ENCODE results near the gene CCDC57.

The CCDC57 gene

GRCh38 chr17:82245134-82246039, 32.7 kb upstream of the CCDC57 start:
- H3K9ac ChIP-seq (ENCODE audit: low read length) = no peak overlapping the region
- no peaks in the 10 kb centered on the region for H3K27me3 ChIP-seq (ENCODE audit: control insufficient read depth, insufficient read depth, low read length)
- no peak overlapping the region for H3K4me3 ChIP-seq (ENCODE audit: low read depth, low read length)
- no peak overlapping the region for H3K27ac ChIP-seq (ENCODE audit: low read depth, low read length)
- peaks cover 98% of the 10 kb centered on the region for H3K36me3 ChIP-seq (ENCODE audit: control insufficient read depth, insufficient read depth, low read length)
- no peaks in the 10 kb centered on the region; the same call in 1 of the 2 replicates for H3K4me1 ChIP-seq (ENCODE audit: control insufficient read depth, insufficient read depth, low read length)
- no peaks in the 10 kb centered on the region for H3K9me3 ChIP-seq (ENCODE audit: control insufficient read depth, insufficient read depth, low read depth, low read length)

GRCh38 chr17:82244413-82245133, 31.9 kb upstream of the CCDC57 start:
- Histone ChIP-seq H3K4me1 (ENCODE audit: control insufficient read depth, insufficient read depth, low read length) (no peaks in the 10 kb centered on the region; the same call in 1 of the 2 replicates), H3K9me3 (ENCODE audit: control insufficient read depth, insufficient read depth, low read depth, low read length) (no peaks in the 10 kb centered on the region), H3K4me3 (ENCODE audit: low read depth, low read length) (no peak overlapping the region), H3K9ac (ENCODE audit: low read length) (no peak overlapping the region), H3K27ac (ENCODE audit: low read depth, low read length) (no peak overlapping the region), H3K27me3 (ENCODE audit: control insufficient read depth, insufficient read depth, low read length) (no peaks in the 10 kb centered on the region), H3K36me3 (ENCODE audit: control insufficient read depth, insufficient read depth, low read length) (peaks cover 98% of the 10 kb centered on the region)

GRCh38 chr17:82243648-82244412, 31.2 kb upstream of the CCDC57 start:
- no peaks in the 10 kb centered on the region for H3K27me3 ChIP-seq (ENCODE audit: control insufficient read depth, insufficient read depth, low read length)
- H3K9me3 ChIP-seq (ENCODE audit: control insufficient read depth, insufficient read depth, low read depth, low read length) = no peaks in the 10 kb centered on the region
- H3K36me3 ChIP-seq (ENCODE audit: control insufficient read depth, insufficient read depth, low read length) = peaks cover 94% of the 10 kb centered on the region
- no peak overlapping the region for H3K27ac ChIP-seq (ENCODE audit: low read depth, low read length)
- H3K9ac ChIP-seq (ENCODE audit: low read length) = no peak overlapping the region
- no peak overlapping the region for H3K4me3 ChIP-seq (ENCODE audit: low read depth, low read length)
- H3K4me1 ChIP-seq (ENCODE audit: control insufficient read depth, insufficient read depth, low read length) = peaks cover 1% of the 10 kb centered on the region; the same call in 1 of the 2 replicates

- H3K9ac ChIP-seq (ENCODE audit: low read length) = no peak overlapping the region
- H3K27ac ChIP-seq (ENCODE audit: low read depth, low read length) = no peak overlapping the region
These were observed 30.5 kb upstream of the CCDC57 start for GRCh38 chr17:82242977-82243647.

GRCh38 chr17:82242698-82242976, 30.0 kb upstream of the CCDC57 start:
- no peak overlapping the region for H3K9ac ChIP-seq (ENCODE audit: low read length)
- H3K4me1 ChIP-seq (ENCODE audit: control insufficient read depth, insufficient read depth, low read length) = peaks cover 7% of the 10 kb centered on the region; the same call in 1 of the 2 replicates
- H3K9me3 ChIP-seq (ENCODE audit: control insufficient read depth, insufficient read depth, low read depth, low read length) = no peaks in the 10 kb centered on the region
- H3K27ac ChIP-seq (ENCODE audit: low read depth, low read length) = no peak overlapping the region
- H3K27me3 ChIP-seq (ENCODE audit: control insufficient read depth, insufficient read depth, low read length) = no peaks in the 10 kb centered on the region
- no peak overlapping the region for H3K4me3 ChIP-seq (ENCODE audit: low read depth, low read length)
- peaks cover 91% of the 10 kb centered on the region for H3K36me3 ChIP-seq (ENCODE audit: control insufficient read depth, insufficient read depth, low read length)

More at GRCh38 chr17:82242977-82243647, 30.5 kb upstream of the CCDC57 start:
- Histone ChIP-seq H3K9me3 (ENCODE audit: control insufficient read depth, insufficient read depth, low read depth, low read length) (no peaks in the 10 kb centered on the region), H3K4me1 (ENCODE audit: control insufficient read depth, insufficient read depth, low read length) (peaks cover 7% of the 10 kb centered on the region; the same call in 1 of the 2 replicates), H3K36me3 (ENCODE audit: control insufficient read depth, insufficient read depth, low read length) (peaks cover 93% of the 10 kb centered on the region), H3K4me3 (ENCODE audit: low read depth, low read length) (no peak overlapping the region), H3K27me3 (ENCODE audit: control insufficient read depth, insufficient read depth, low read length) (no peaks in the 10 kb centered on the region)

GRCh38 chr17:82241926-82242697, 29.5 kb upstream of the CCDC57 start:
- peaks cover 9% of the 10 kb centered on the region; the same call in 1 of the 2 replicates for H3K4me1 ChIP-seq (ENCODE audit: control insufficient read depth, insufficient read depth, low read length)
- H3K27ac ChIP-seq (ENCODE audit: low read depth, low read length) = no peak overlapping the region
- no peaks in the 10 kb centered on the region for H3K9me3 ChIP-seq (ENCODE audit: control insufficient read depth, insufficient read depth, low read depth, low read length)
- H3K36me3 ChIP-seq (ENCODE audit: control insufficient read depth, insufficient read depth, low read length) = peaks cover 90% of the 10 kb centered on the region
- H3K27me3 ChIP-seq (ENCODE audit: control insufficient read depth, insufficient read depth, low read length) = no peaks in the 10 kb centered on the region
- H3K9ac ChIP-seq (ENCODE audit: low read length) = no peak overlapping the region
- no peak overlapping the region for H3K4me3 ChIP-seq (ENCODE audit: low read depth, low read length)

GRCh38 chr17:82241183-82241925, 28.7 kb upstream of the CCDC57 start:
- H3K27ac ChIP-seq (ENCODE audit: low read depth, low read length) = no peak overlapping the region
- no peaks in the 10 kb centered on the region for H3K9me3 ChIP-seq (ENCODE audit: control insufficient read depth, insufficient read depth, low read depth, low read length)
- H3K36me3 ChIP-seq (ENCODE audit: control insufficient read depth, insufficient read depth, low read length) = peaks cover 82% of the 10 kb centered on the region
- H3K4me1 ChIP-seq (ENCODE audit: control insufficient read depth, insufficient read depth, low read length) = peaks cover 13% of the 10 kb centered on the region
- no peak overlapping the region for H3K9ac ChIP-seq (ENCODE audit: low read length)
- H3K4me3 ChIP-seq (ENCODE audit: low read depth, low read length) = no peak overlapping the region
- no peaks in the 10 kb centered on the region for H3K27me3 ChIP-seq (ENCODE audit: control insufficient read depth, insufficient read depth, low read length)

- H3K4me1 ChIP-seq (ENCODE audit: control insufficient read depth, insufficient read depth, low read length) = peaks cover 20% of the 10 kb centered on the region
- H3K9ac ChIP-seq (ENCODE audit: low read length) = no peak overlapping the region
- H3K9me3 ChIP-seq (ENCODE audit: control insufficient read depth, insufficient read depth, low read depth, low read length) = no peaks in the 10 kb centered on the region
- no peak overlapping the region for H3K27ac ChIP-seq (ENCODE audit: low read depth, low read length)
- H3K4me3 ChIP-seq (ENCODE audit: low read depth, low read length) = no peak overlapping the region
- H3K27me3 ChIP-seq (ENCODE audit: control insufficient read depth, insufficient read depth, low read length) = no peaks in the 10 kb centered on the region
- peaks cover 75% of the 10 kb centered on the region for H3K36me3 ChIP-seq (ENCODE audit: control insufficient read depth, insufficient read depth, low read length)
These were observed 28.0 kb upstream of the CCDC57 start for GRCh38 chr17:82240506-82241182.

- no peak overlapping the region for H3K9ac ChIP-seq (ENCODE audit: low read length)
- H3K4me1 ChIP-seq (ENCODE audit: control insufficient read depth, insufficient read depth, low read length) = peaks cover 24% of the 10 kb centered on the region
- no peak overlapping the region for H3K4me3 ChIP-seq (ENCODE audit: low read depth, low read length)
- H3K36me3 ChIP-seq (ENCODE audit: control insufficient read depth, insufficient read depth, low read length) = peaks cover 69% of the 10 kb centered on the region
- no peaks in the 10 kb centered on the region for H3K27me3 ChIP-seq (ENCODE audit: control insufficient read depth, insufficient read depth, low read length)
- no peaks in the 10 kb centered on the region for H3K9me3 ChIP-seq (ENCODE audit: control insufficient read depth, insufficient read depth, low read depth, low read length)
- H3K27ac ChIP-seq (ENCODE audit: low read depth, low read length) = no peak overlapping the region
These were observed 27.4 kb upstream of the CCDC57 start for GRCh38 chr17:82239926-82240505.

All from HUES6 (cell line).